ENCODE data around the gene ENO4. TPM values are rescaled to one million over a fixed set of nuclear protein-coding genes. Genes with fewer than 3 reads are reported as not detected.

The ENO4 gene
- total and polyA plus RNA-seq, 10 of the 15 experiments (the other 5 are each of a cell fraction or from before 2014, with no cell fraction given): 0.12 to 0.37 (median 0.18) TPM; not detected in 7

GRCh38 chr10:116891208-116891607 is 41.9 kb downstream of the ENO4 start:
- Histone ChIP-seq H4K20me1 (ENCODE audit: control insufficient read depth, insufficient read depth) (no peaks in the 10 kb centered on the region), H3K4me1 (ENCODE audit: control insufficient read depth, insufficient read depth, low read length) (no peaks in the 10 kb centered on the region), H3K27me3 (replicated peaks in 1 of 2; ENCODE audit: control insufficient read depth in 2 of 2, insufficient read depth in 2 of 2, low read length in 1 of 2) (peaks cover 0 to 6% of the 10 kb centered on the region in 2 experiments; a peak in 2 of 4 replicates), H3K9ac (ENCODE audit: control insufficient read depth, insufficient read depth, low read length) (no peak overlapping the region), H3K27ac (ENCODE audit: control insufficient read depth, insufficient read depth) (no peak overlapping the region), H3K36me3 (ENCODE audit: control insufficient read depth in 2 of 2, insufficient read depth in 2 of 2, low read length in 1 of 2) (no peaks in the 10 kb centered on the region), H3K4me2 (ENCODE audit: control insufficient read depth, insufficient read depth) (no peak overlapping the region), H3K9me3 (replicated peaks; ENCODE audit: control insufficient read depth, insufficient read depth, low read length) (no peaks in the 10 kb centered on the region), H2AFZ (ENCODE audit: control insufficient read depth, low read depth, low read length) (no peak overlapping the region), H3K4me3 (no peak overlapping the region), H3K79me2 (ENCODE audit: control insufficient read depth, insufficient read depth, low read length) (no peaks in the 10 kb centered on the region)
- SMC1A ChIA-PET (ENCODE audit: uncharacterized antibody, unreplicated experiment): interaction anchor here (0.9 to 1.3 kb wide), 2 partner anchors 12 to 20 kb away, joined by 3 read pairs; no protein-coding TSS in a partner anchor
- CTCF ChIA-PET: interaction anchor here (1.2 to 1.9 kb wide), 3 partner anchors 9 to 284 kb away, joined by 4 to 7 read pairs (median 5); no protein-coding TSS in a partner anchor
- TF ChIP-seq RAD51 (IDR thresholded peaks at IDR 0.05) (no peak), GABPA (IDR thresholded peaks at IDR 0.05; ENCODE audit: low read depth) (no peak), TCF3 (IDR thresholded peaks at IDR 0.05; ENCODE audit: borderline replicate concordance, insufficient read depth, low read depth, low read length) (no peak), CBX5 (IDR thresholded peaks at IDR 0.05; ENCODE audit: low read depth) (no peak), SKIL (IDR thresholded peaks at IDR 0.05; ENCODE audit: low read depth, poor library complexity, severe bottlenecking) (no peak), REST (IDR thresholded peaks at IDR 0.05; ENCODE audit: low read depth, low read length) (no peak), RCOR1 (conservative IDR thresholded peaks at IDR 0.05; ENCODE audit: low read depth, low read length) (no peak), IRF4 (IDR thresholded peaks at IDR 0.05; ENCODE audit: low read depth, low read length) (no peak), ATF3 (IDR thresholded peaks at IDR 0.05; ENCODE audit: borderline replicate concordance, extremely low read depth, low read depth, low read length) (no peak), HDAC2 (IDR thresholded peaks at IDR 0.05) (no peak)
- intact Hi-C loops (cut with micrococcal nuclease; ENCODE audit: unreplicated experiment): no loop called here
- BruUV-seq (replicated peaks): no TSS peak
- RAD21 ChIA-PET (ENCODE audit: unreplicated experiment): no interaction called here
- WGBS (ENCODE audit: insufficient coverage, insufficient replicate concordance, low lambda C conversion rate, missing lambda C conversion rate): 7% methylated on average over 7 of the region's 7 CpGs
- DNase-seq (ENCODE audit: low read depth, low spot score): no peak
- POLR2A ChIA-PET: no interaction called here
- in situ Hi-C loops (cut with MboI): no loop called here
- no peak for FAIRE-seq
- no peak for ATAC-seq
